H9 (cell line): ENCODE results near the gene FCN2. TPM values are rescaled to one million over a fixed set of nuclear protein-coding genes. Genes with fewer than 3 reads are reported as not detected.

Source experiments
- DNase-seq: peaks from one replicate; pipeline ENCODE4 v3.0.0-alpha.2; 2017
- H2AFZ ChIP-seq: one replicate; pipeline ENCODE4 v1.6.1; 2013; ENCODE audit warnings: mild to moderate bottlenecking, low read length, control low read depth, moderate library complexity
- H2AK5ac ChIP-seq: 2 replicates; pipeline ENCODE4 v1.6.1; 2013; ENCODE audit warnings: low read length, control low read depth, mixed read lengths; ENCODE audit not compliant: insufficient read length
- H2BK120ac ChIP-seq: one replicate; pipeline ENCODE4 v1.6.1; 2013; ENCODE audit warnings: low read depth, mild to moderate bottlenecking, low read length, control low read depth, inconsistent platforms; ENCODE audit not compliant: poor library complexity, severe bottlenecking
- H2BK12ac ChIP-seq: 2 replicates; pipeline ENCODE4 v1.6.1; 2013; ENCODE audit warnings: low read length, control low read depth, mixed read lengths, low read depth; ENCODE audit not compliant: insufficient read length
- H2BK15ac ChIP-seq: 2 replicates; pipeline ENCODE4 v1.6.1; 2013; ENCODE audit warnings: low read depth, low read length, control low read depth
- H2BK20ac ChIP-seq: one replicate; pipeline ENCODE4 v1.6.1; 2013; ENCODE audit warnings: low read depth, mild to moderate bottlenecking, low read length, control low read depth, inconsistent platforms; ENCODE audit not compliant: poor library complexity, severe bottlenecking
- H2BK5ac ChIP-seq: 2 replicates; pipeline ENCODE4 v1.6.1; 2013; ENCODE audit warnings: low read length, control low read depth, mixed read lengths; ENCODE audit not compliant: insufficient read length
- H3K14ac ChIP-seq: 2 replicates; pipeline ENCODE4 v1.6.1; 2013; ENCODE audit warnings: low read length, control low read depth; ENCODE audit not compliant: insufficient read depth
- H3K18ac ChIP-seq: 2 replicates; pipeline ENCODE4 v1.6.1; 2013; ENCODE audit warnings: low read depth, mild to moderate bottlenecking, mixed read lengths, low read length, control low read depth; ENCODE audit not compliant: insufficient read length
- H3K23ac ChIP-seq: 2 replicates; pipeline ENCODE4 v1.6.1; 2013; ENCODE audit warnings: low read length, control low read depth, mixed read lengths, low read depth; ENCODE audit not compliant: insufficient read length
- H3K23me2 ChIP-seq: 2 replicates; pipeline ENCODE4 v1.6.1; 2013; ENCODE audit warnings: low read depth, mild to moderate bottlenecking, mixed read lengths, low read length, control low read depth; ENCODE audit not compliant: insufficient read length, poor library complexity, severe bottlenecking
- H3K27ac ChIP-seq: 2 replicates; pipeline ENCODE4 v1.5.1; 2013; ENCODE audit warnings: low read length, control low read depth, mixed read lengths, low read depth; ENCODE audit not compliant: insufficient read length
- H3K27me3 ChIP-seq: 2 replicates; pipeline ENCODE4 v1.6.1; 2013; ENCODE audit warnings: low read length, control low read depth, inconsistent platforms; ENCODE audit not compliant: insufficient read depth
- H3K4ac ChIP-seq: 2 replicates; pipeline ENCODE4 v1.6.1; 2013; ENCODE audit warnings: low read depth, mild to moderate bottlenecking, control low read depth, inconsistent platforms, low read length, moderate library complexity
- H3K4me1 ChIP-seq: 2 replicates; pipeline ENCODE4 v1.6.1; 2013; ENCODE audit warnings: low read length, control low read depth, inconsistent platforms; ENCODE audit not compliant: insufficient read depth
- H3K4me2 ChIP-seq: 2 replicates; pipeline ENCODE4 v1.6.1; 2013; ENCODE audit warnings: low read length, control low read depth, mixed read lengths; ENCODE audit not compliant: insufficient read length, insufficient read depth
- H3K56ac ChIP-seq: 2 replicates; pipeline ENCODE4 v1.6.1; 2013; ENCODE audit warnings: low read depth, mild to moderate bottlenecking, mixed read lengths, low read length, control low read depth; ENCODE audit not compliant: insufficient read length
- H3K79me1 ChIP-seq: 2 replicates; pipeline ENCODE4 v1.6.1; 2013; ENCODE audit warnings: low read depth, mild to moderate bottlenecking, moderate library complexity, low read length, control low read depth, inconsistent platforms; ENCODE audit not compliant: insufficient read depth, poor library complexity, severe bottlenecking
- H3K79me2 ChIP-seq: 2 replicates; pipeline ENCODE4 v1.6.1; 2013; ENCODE audit warnings: low read length, control low read depth, inconsistent platforms; ENCODE audit not compliant: insufficient read depth
- H3K9ac ChIP-seq: 2 replicates; pipeline ENCODE4 v1.6.1; 2013; ENCODE audit warnings: low read length, control low read depth, mixed read lengths; ENCODE audit not compliant: insufficient read length; ENCODE audit errors: extremely low read depth
- H3K9me3 ChIP-seq: one replicate; pipeline ENCODE4 v1.6.1; 2013; ENCODE audit warnings: low read depth, low read length, inconsistent platforms; ENCODE audit not compliant: control insufficient read depth
- H3T11ph ChIP-seq: one replicate; pipeline ENCODE4 v1.6.1; 2013; ENCODE audit warnings: mild to moderate bottlenecking, low read length, control low read depth, inconsistent platforms
- H4K20me1 ChIP-seq: one replicate; pipeline ENCODE4 v1.6.1; 2013; ENCODE audit not compliant: control insufficient read depth, insufficient read length, insufficient read depth
- H4K5ac ChIP-seq: 2 replicates; pipeline ENCODE4 v1.6.1; 2013; ENCODE audit warnings: low read depth, mild to moderate bottlenecking, mixed read lengths, low read length, control low read depth; ENCODE audit not compliant: insufficient read length
- H4K8ac ChIP-seq: replicated peaks from 2 replicates; pipeline ENCODE4 v1.6.1; 2013; ENCODE audit warnings: low read length, control low read depth, mixed read lengths, low read depth; ENCODE audit not compliant: insufficient read length
- H4K91ac ChIP-seq: 2 replicates; pipeline ENCODE4 v1.6.1; 2013; ENCODE audit warnings: low read depth, mild to moderate bottlenecking, moderate library complexity, mixed read lengths, low read length, control low read depth; ENCODE audit not compliant: insufficient read length
- H3K27ac Mint-ChIP-seq, 3 experiments: 2 replicates in 2 of 3; 3 replicates in 1 of 3; pipeline ENCODE4 v1.8.0; 2020 to 2021; ENCODE audit warnings: mixed read lengths in 3 of 3, mild to moderate bottlenecking in 1 of 3, moderate library complexity in 1 of 3
- H3K27me3 Mint-ChIP-seq: 2 replicates; pipeline ENCODE4 v1.8.0; 2021; ENCODE audit warnings: low read depth, mild to moderate bottlenecking, moderate library complexity, mixed read lengths
- H3K36me3 Mint-ChIP-seq, 3 experiments: 2 replicates in 2 of 3; 3 replicates in 1 of 3; pipeline ENCODE4 v1.8.0; 2020 to 2021; ENCODE audit warnings: low read depth in 3 of 3, mixed read lengths in 3 of 3; ENCODE audit not compliant: insufficient read depth in 1 of 3
- H3K4me1 Mint-ChIP-seq, 2 experiments: 2 replicates each; pipeline ENCODE4 v1.8.0; 2020; ENCODE audit warnings: mixed read lengths in 2 of 2
- H3K4me3 Mint-ChIP-seq, 2 experiments: 2 replicates in 1 of 2; 3 replicates in 1 of 2; pipeline ENCODE4 v1.8.0; 2020 to 2021; ENCODE audit warnings: mild to moderate bottlenecking in 2 of 2, mixed read lengths in 2 of 2, moderate library complexity in 1 of 2
- H3K9me3 Mint-ChIP-seq, 2 experiments: 2 replicates in 1 of 2; 3 replicates in 1 of 2; pipeline ENCODE4 v1.8.0; 2020; ENCODE audit warnings: mild to moderate bottlenecking in 2 of 2, mixed read lengths in 2 of 2, moderate library complexity in 1 of 2
- CTCF ChIP-seq: fragments of 200-600 bp; sonication (generic); conservative IDR thresholded peaks from 3 replicates; pipeline ENCODE4 v1.8.0; 2021; ENCODE audit warnings: antibody characterized with exemption, mild to moderate bottlenecking
- WGBS: extraction: QIAGEN DNeasy Blood & Tissue Kit; methylation state at CpG from one replicate; pipeline ENCODE4 v1.1.7; 2013; ENCODE audit warnings: missing lambda C conversion rate, low lambda C conversion rate, mixed read lengths; ENCODE audit not compliant: insufficient read length; ENCODE audit errors: extremely low coverage; 5-methylcytosine and 5-hydroxymethylcytosine counted together
- total RNA-seq: library from RNA; stranded (reverse); gene quantifications from 2 replicates; pipeline ENCODE4 v1.2.1, GENCODE V29; 2021

The FCN2 gene
- total RNA-seq, 1 experiment from 2014 or later = not detected

DNA sequence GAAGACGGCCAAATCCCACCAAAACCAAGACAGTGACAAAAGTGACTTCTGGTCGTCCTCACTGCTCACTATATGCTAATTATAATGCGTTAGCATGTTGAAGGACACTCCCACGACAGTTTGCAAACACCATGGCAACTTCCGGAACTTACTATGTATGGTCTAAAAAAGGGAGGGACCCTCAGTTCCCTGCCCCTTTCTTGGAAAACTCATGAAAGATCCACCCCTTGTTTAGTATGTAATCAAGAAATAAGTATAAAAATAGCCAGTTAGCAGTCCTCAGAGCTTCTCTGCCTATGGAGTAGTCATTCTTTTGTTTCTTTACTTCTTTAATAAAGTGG lies 9.5 kb downstream of the FCN2 start:
- H4K20me1 ChIP-seq = no peaks in the 10 kb centered on the region
- no peaks in the 10 kb centered on the region for H3K23me2 ChIP-seq
- H2AFZ ChIP-seq = no peak overlapping the region
- no CpG with 5 or more reads among the region's 5 CpGs for WGBS
- no peak overlapping the region for H3K4me2 ChIP-seq
- H3K27me3 ChIP-seq = no peaks in the 10 kb centered on the region
- H3K18ac ChIP-seq = no peak overlapping the region
- H3K4me1 Mint-ChIP-seq = peaks cover 0 to 4% of the 10 kb centered on the region in 2 experiments; a peak in 2 of 4 replicates
- no peak overlapping the region for H3K4ac ChIP-seq
- H3K27ac ChIP-seq = no peak overlapping the region
- no peak overlapping the region for H2BK120ac ChIP-seq
- H3K27me3 Mint-ChIP-seq = peaks cover 4% of the 10 kb centered on the region
- H2BK5ac ChIP-seq = no peak overlapping the region
- H4K91ac ChIP-seq = no peak overlapping the region
- no peaks in the 10 kb centered on the region for H3K79me1 ChIP-seq
- no peak for TF ChIP-seq CTCF
- H3K36me3 Mint-ChIP-seq = peaks cover 0 to 14% (median 4%) of the 10 kb centered on the region in 3 experiments; a peak in 3 of 7 replicates
- H3K4me1 ChIP-seq = no peaks in the 10 kb centered on the region
- no peak for DNase-seq
- no peak overlapping the region for H3K27ac Mint-ChIP-seq
- no peak overlapping the region for H3K14ac ChIP-seq
- H3K9ac ChIP-seq = no peak overlapping the region
- H2BK20ac ChIP-seq = no peak overlapping the region
- H3T11ph ChIP-seq = no peak overlapping the region
- H3K23ac ChIP-seq = no peak overlapping the region
- no peaks in the 10 kb centered on the region for H3K79me2 ChIP-seq
- no peak overlapping the region for H3K56ac ChIP-seq
- peaks cover 11 to 14% of the 10 kb centered on the region in 2 experiments; a peak in 4 of 5 replicates for H3K9me3 Mint-ChIP-seq
- H4K8ac ChIP-seq = no peak overlapping the region
- H3K4me3 Mint-ChIP-seq = no peak overlapping the region
- no peak overlapping the region for H2BK12ac ChIP-seq
- H4K5ac ChIP-seq = no peak overlapping the region
- H2AK5ac ChIP-seq = no peak overlapping the region
- H3K9me3 ChIP-seq = peaks cover 7% of the 10 kb centered on the region
- no peak overlapping the region for H2BK15ac ChIP-seq
